ENCODE data around the gene GALNTL6. TPM values are rescaled to one million over a fixed set of nuclear protein-coding genes. Genes with fewer than 3 reads are reported as not detected.

Gene GALNTL6
- total RNA-seq, 3 donors from 2014 or later: not detected

- DNase-seq (no peak), ATAC-seq (no peak)
- H3K9me3 Mint-ChIP-seq: peaks cover 10% of the 10 kb centered on the region
- H3K4me1 Mint-ChIP-seq (ENCODE audit: low read depth): no peaks in the 10 kb centered on the region
- no peaks in the 10 kb centered on the region for H3K36me3 Mint-ChIP-seq (ENCODE audit: insufficient read depth)
- H3K4me3 Mint-ChIP-seq: no peak overlapping the region
- H3K27me3 Mint-ChIP-seq (ENCODE audit: low read depth): no peaks in the 10 kb centered on the region
These were observed 394.1 kb downstream of the GALNTL6 start for GRCh38 chr4:172207258-172207657.

DNA sequence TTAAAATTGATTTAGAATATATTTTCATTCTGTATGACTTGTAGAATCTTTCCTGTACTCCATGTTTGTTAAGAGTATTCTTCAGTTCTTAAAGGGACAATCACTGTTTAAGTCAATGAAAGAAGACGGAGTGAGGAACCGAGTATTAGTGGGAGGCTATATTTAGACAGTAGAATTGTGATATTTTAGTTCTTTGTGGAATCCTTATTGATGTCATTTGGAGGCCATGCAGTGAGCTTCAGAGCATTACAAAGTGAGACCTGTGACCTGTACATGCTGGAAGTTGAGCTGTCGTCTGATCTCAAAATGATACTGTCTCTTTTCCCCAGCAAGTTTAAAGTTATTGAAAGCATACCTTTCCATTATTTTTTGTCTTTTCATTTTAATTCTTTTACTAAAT, 394.7 kb downstream of the GALNTL6 start:
- Mint-ChIP-seq H3K27me3 (ENCODE audit: low read depth) (no peaks in the 10 kb centered on the region), H3K4me3 (no peak overlapping the region), H3K4me1 (ENCODE audit: low read depth) (no peaks in the 10 kb centered on the region), H3K36me3 (ENCODE audit: insufficient read depth) (no peaks in the 10 kb centered on the region), H3K9me3 (peaks cover 10% of the 10 kb centered on the region)
- ATAC-seq: no peak
- DNase-seq: no peak

DNA sequence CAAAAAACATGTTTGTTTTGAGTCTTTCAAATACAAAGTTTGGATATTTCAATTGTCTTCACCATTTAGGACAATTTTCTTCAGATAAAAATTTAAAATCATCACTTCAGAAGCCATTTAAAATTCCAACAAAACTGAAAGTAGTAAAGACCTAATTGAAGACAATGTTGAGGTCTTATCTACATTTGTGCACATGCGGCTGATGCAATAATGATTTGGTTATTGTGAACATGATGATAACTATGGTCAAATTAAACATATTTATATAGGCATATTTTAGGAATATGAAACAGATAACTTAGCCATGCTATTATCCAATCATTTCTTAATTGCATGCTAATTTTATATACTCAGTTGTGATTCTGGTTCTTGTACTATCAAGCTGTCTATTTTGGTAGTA, 407.5 kb downstream of the GALNTL6 start:
- DNase-seq (no peak), ATAC-seq (no peak)
- H3K4me1 Mint-ChIP-seq (ENCODE audit: low read depth): no peaks in the 10 kb centered on the region
- H3K9me3 Mint-ChIP-seq: no peaks in the 10 kb centered on the region
- no peak overlapping the region for H3K4me3 Mint-ChIP-seq
- no peaks in the 10 kb centered on the region for H3K27me3 Mint-ChIP-seq (ENCODE audit: low read depth)
- no peaks in the 10 kb centered on the region for H3K36me3 Mint-ChIP-seq (ENCODE audit: insufficient read depth)

- DNase-seq (no peak), ATAC-seq (no peak)
- H3K36me3 Mint-ChIP-seq (ENCODE audit: insufficient read depth): no peaks in the 10 kb centered on the region
- H3K27me3 Mint-ChIP-seq (ENCODE audit: low read depth): no peaks in the 10 kb centered on the region
- no peaks in the 10 kb centered on the region for H3K9me3 Mint-ChIP-seq
- no peak overlapping the region for H3K4me3 Mint-ChIP-seq
- no peaks in the 10 kb centered on the region for H3K4me1 Mint-ChIP-seq (ENCODE audit: low read depth)
These were observed 412.3 kb downstream of the GALNTL6 start for GRCh38 chr4:172225457-172225856.

- DNase-seq: no peak
- H3K36me3 Mint-ChIP-seq (ENCODE audit: insufficient read depth): no peaks in the 10 kb centered on the region
- no peaks in the 10 kb centered on the region for H3K27me3 Mint-ChIP-seq (ENCODE audit: low read depth)
- no peak for ATAC-seq
- H3K4me3 Mint-ChIP-seq: no peak overlapping the region
- no peaks in the 10 kb centered on the region for H3K4me1 Mint-ChIP-seq (ENCODE audit: low read depth)
- H3K9me3 Mint-ChIP-seq: peaks cover 8% of the 10 kb centered on the region
These were observed 419.8 kb downstream of the GALNTL6 start for GRCh38 chr4:172232966-172233365.

DNA sequence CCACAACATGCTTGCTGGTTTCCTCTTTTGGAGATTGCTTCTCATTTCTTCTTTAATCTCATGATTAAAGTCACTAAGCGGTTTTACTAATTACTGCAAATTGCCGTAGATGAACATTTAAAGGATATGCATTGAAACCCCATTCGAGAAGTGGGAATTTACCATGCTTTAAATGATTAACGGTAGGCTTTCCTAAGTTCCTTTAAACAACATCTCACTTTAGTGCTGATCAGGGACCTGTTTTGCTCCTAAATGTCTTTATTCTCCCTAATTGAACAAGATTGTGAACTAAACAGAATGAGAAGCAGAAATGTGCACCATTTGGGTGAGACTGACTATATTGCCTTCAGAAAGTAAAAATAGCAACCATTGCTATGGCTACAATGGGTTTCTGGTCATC, 430.3 kb downstream of the GALNTL6 start:
- no peak overlapping the region for H3K4me3 Mint-ChIP-seq
- H3K9me3 Mint-ChIP-seq: peaks cover 11% of the 10 kb centered on the region
- ATAC-seq (no peak), DNase-seq (no peak)
- no peaks in the 10 kb centered on the region for H3K4me1 Mint-ChIP-seq (ENCODE audit: low read depth)
- H3K27me3 Mint-ChIP-seq (ENCODE audit: low read depth): no peaks in the 10 kb centered on the region
- no peaks in the 10 kb centered on the region for H3K36me3 Mint-ChIP-seq (ENCODE audit: insufficient read depth)

DNA sequence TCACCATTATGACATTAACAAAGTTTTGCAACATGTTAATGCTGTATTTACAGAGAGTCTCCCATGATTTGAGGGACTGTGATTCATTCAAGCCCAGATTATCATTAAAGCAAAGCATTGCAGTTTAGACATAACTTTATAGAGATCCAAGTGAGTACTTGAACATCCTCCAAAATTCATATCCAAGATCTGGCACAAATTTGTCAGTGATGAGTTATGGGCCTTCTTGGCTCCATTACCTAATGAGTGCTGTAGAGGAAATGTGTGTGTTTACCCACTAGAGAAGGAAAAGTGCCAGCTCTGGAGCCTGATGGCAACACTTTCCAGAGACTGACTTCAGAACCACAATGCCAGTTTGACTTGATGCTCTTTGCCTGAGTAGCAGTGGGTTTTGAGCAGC, 432.3 kb downstream of the GALNTL6 start:
- H3K4me3 Mint-ChIP-seq: no peak overlapping the region
- DNase-seq (no peak), ATAC-seq (no peak)
- peaks cover 16% of the 10 kb centered on the region for H3K9me3 Mint-ChIP-seq
- no peaks in the 10 kb centered on the region for H3K27me3 Mint-ChIP-seq (ENCODE audit: low read depth)
- H3K4me1 Mint-ChIP-seq (ENCODE audit: low read depth): no peaks in the 10 kb centered on the region
- no peaks in the 10 kb centered on the region for H3K36me3 Mint-ChIP-seq (ENCODE audit: insufficient read depth)

- ATAC-seq: no peak
- no peaks in the 10 kb centered on the region for H3K4me1 Mint-ChIP-seq (ENCODE audit: low read depth)
- no peaks in the 10 kb centered on the region for H3K27me3 Mint-ChIP-seq (ENCODE audit: low read depth)
- no peak for DNase-seq
- H3K9me3 Mint-ChIP-seq: peaks cover 20% of the 10 kb centered on the region
- no peaks in the 10 kb centered on the region for H3K36me3 Mint-ChIP-seq (ENCODE audit: insufficient read depth)
- H3K4me3 Mint-ChIP-seq: no peak overlapping the region
These were observed 440.2 kb downstream of the GALNTL6 start for GRCh38 chr4:172253409-172253808.

DNA sequence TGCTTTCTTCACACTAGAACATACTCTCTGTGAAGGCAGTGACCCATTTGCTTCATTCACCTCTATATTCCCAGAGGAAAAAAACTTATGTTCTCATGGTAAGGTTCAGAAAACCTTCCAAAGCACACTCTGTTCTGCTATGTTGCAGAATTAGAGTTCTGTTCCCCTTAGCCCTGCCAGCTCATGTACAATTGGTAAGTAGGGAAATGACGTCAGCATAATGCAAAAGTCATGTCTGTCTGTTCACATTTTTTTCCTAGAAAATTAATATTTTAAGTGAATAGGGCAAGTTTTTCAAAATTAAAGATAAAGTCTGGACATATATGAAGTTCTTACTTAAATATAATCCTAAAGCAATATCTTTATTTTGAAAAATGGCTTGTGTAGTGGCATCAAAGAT, 443.6 kb downstream of the GALNTL6 start:
- peaks cover 16% of the 10 kb centered on the region for H3K9me3 Mint-ChIP-seq
- H3K4me1 Mint-ChIP-seq (ENCODE audit: low read depth): no peaks in the 10 kb centered on the region
- H3K36me3 Mint-ChIP-seq (ENCODE audit: insufficient read depth): no peaks in the 10 kb centered on the region
- ATAC-seq (no peak), DNase-seq (no peak)
- no peaks in the 10 kb centered on the region for H3K27me3 Mint-ChIP-seq (ENCODE audit: low read depth)
- no peak overlapping the region for H3K4me3 Mint-ChIP-seq

DNA sequence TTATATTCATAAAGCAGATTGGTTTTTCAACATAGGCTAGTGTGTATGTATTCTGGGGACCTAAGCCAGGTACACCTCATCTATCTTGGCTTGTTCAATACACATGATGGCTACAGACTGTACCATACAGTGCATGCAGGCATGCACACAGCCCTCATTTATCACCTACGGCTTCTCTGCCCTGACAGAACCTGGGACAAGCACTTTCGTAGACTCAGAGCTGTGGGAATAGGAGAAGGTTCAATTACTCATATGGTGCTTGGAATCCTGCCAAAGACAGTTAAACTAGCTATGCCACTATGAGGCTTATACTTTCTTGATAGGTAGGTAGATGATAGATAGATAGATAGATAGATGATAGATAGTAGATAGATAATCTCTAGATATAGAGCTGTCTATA, 457.2 kb downstream of the GALNTL6 start:
- H3K4me3 Mint-ChIP-seq: no peak overlapping the region
- no peak for DNase-seq
- H3K36me3 Mint-ChIP-seq (ENCODE audit: insufficient read depth): no peaks in the 10 kb centered on the region
- ATAC-seq: no peak
- no peaks in the 10 kb centered on the region for H3K4me1 Mint-ChIP-seq (ENCODE audit: low read depth)
- H3K27me3 Mint-ChIP-seq (ENCODE audit: low read depth): no peaks in the 10 kb centered on the region
- no peaks in the 10 kb centered on the region for H3K9me3 Mint-ChIP-seq

DNA sequence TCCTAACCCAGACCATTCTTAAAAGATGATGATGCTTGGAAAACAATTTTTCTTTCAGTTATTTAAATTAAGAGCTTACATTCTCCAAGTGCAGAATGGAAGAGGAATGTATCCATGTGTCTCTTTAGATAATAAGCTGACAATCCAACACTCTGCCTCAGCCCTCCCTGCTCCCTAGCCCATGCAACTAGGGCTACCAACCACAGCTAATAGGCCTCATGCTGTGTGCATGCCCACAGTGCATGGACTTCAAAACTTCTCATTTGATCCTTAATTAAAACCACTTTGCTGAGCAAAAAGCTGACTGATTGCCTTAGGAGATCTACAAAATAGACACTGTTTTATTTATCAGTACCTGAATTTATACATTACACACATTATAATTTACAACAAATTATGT, 473.9 kb downstream of the GALNTL6 start:
- no peak for ATAC-seq
- Mint-ChIP-seq H3K4me3 (no peak overlapping the region), H3K9me3 (peaks cover 4% of the 10 kb centered on the region), H3K4me1 (ENCODE audit: low read depth) (no peaks in the 10 kb centered on the region), H3K36me3 (ENCODE audit: insufficient read depth) (no peaks in the 10 kb centered on the region), H3K27me3 (ENCODE audit: low read depth) (no peaks in the 10 kb centered on the region)
- DNase-seq: no peak

GRCh38 chr4:172305698-172306097, 492.5 kb downstream of the GALNTL6 start:
- Mint-ChIP-seq H3K4me3 (no peak overlapping the region), H3K36me3 (ENCODE audit: insufficient read depth) (no peaks in the 10 kb centered on the region), H3K27me3 (ENCODE audit: low read depth) (no peaks in the 10 kb centered on the region), H3K4me1 (ENCODE audit: low read depth) (no peaks in the 10 kb centered on the region), H3K9me3 (peaks cover 13% of the 10 kb centered on the region)
- DNase-seq (no peak), ATAC-seq (no peak)

GRCh38 chr4:172308078-172308477, 494.9 kb downstream of the GALNTL6 start:
- no peaks in the 10 kb centered on the region for H3K36me3 Mint-ChIP-seq (ENCODE audit: insufficient read depth)
- ATAC-seq (no peak), DNase-seq (no peak)
- H3K4me1 Mint-ChIP-seq (ENCODE audit: low read depth): no peaks in the 10 kb centered on the region
- no peaks in the 10 kb centered on the region for H3K27me3 Mint-ChIP-seq (ENCODE audit: low read depth)
- peaks cover 10% of the 10 kb centered on the region for H3K9me3 Mint-ChIP-seq
- H3K4me3 Mint-ChIP-seq: no peak overlapping the region

- no peaks in the 10 kb centered on the region for H3K4me1 Mint-ChIP-seq (ENCODE audit: low read depth)
- no peaks in the 10 kb centered on the region for H3K36me3 Mint-ChIP-seq (ENCODE audit: insufficient read depth)
- no peak overlapping the region for H3K4me3 Mint-ChIP-seq
- H3K27me3 Mint-ChIP-seq (ENCODE audit: low read depth): no peaks in the 10 kb centered on the region
- peaks cover 8% of the 10 kb centered on the region for H3K9me3 Mint-ChIP-seq
- DNase-seq (no peak), ATAC-seq (no peak)
These were observed 498.5 kb downstream of the GALNTL6 start for GRCh38 chr4:172311682-172312081.

DNA sequence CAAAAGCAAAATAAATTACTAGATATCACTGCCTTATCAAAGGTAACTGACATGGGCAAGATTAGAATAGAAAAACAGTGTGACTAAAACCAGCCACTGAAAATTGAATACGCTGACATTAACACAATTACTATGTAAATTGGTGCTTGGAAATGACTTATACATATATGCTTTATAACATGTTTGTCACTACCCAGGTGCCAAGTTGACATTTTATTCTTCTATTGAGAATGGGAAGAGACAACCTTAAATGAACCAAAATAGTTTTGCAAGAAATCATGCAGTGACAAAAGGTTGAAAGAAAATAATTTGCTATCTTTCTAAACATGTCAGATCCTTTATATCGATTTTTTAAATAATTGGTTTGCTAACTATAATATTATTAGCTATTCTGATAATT, 510.1 kb downstream of the GALNTL6 start:
- ATAC-seq (no peak), DNase-seq (no peak)
- Mint-ChIP-seq H3K27me3 (ENCODE audit: low read depth) (no peaks in the 10 kb centered on the region), H3K9me3 (peaks cover 13% of the 10 kb centered on the region), H3K4me3 (no peak overlapping the region), H3K4me1 (ENCODE audit: low read depth) (no peaks in the 10 kb centered on the region), H3K36me3 (ENCODE audit: insufficient read depth) (no peaks in the 10 kb centered on the region)

DNA sequence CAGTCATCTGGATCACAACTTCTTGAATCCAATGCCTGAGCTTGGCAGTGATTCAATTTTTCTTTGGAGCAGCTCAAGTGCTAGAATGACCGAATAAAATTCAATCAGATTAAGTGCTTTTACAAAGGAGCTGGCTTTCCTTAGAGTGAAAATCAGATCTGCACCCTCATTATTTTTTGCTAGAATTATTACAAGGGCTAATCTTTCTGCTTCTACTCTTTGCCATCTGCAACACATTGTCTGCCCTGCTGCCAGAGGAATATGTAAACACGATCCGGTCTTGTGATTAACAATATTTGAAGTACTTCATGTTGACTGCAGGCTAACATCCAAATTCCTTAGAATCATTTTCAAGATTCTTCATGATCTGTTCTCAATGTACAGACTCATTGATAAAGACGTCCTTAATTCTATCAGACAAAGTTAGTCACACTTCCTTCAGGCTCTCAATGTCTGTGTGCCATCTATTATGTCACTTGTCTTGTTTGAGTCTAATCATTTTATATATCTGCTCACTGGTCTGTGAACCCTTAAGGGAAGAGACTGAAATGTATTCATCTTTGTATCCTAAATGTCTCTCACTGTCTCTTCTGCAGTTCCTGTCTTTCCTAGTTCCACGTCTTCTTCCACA, 531.2 kb downstream of the GALNTL6 start:
- ATAC-seq (no peak), DNase-seq (no peak)
- H3K4me3 Mint-ChIP-seq: no peak overlapping the region

More for the DNA sequence above, 531.2 kb downstream of the GALNTL6 start:
- H3K36me3 Mint-ChIP-seq (ENCODE audit: insufficient read depth): no peaks in the 10 kb centered on the region
- no peaks in the 10 kb centered on the region for H3K4me1 Mint-ChIP-seq (ENCODE audit: low read depth)
- peaks cover 4% of the 10 kb centered on the region for H3K9me3 Mint-ChIP-seq
- no peaks in the 10 kb centered on the region for H3K27me3 Mint-ChIP-seq (ENCODE audit: low read depth)

All from activated T-cell treated with anti-CD3 and anti-CD28 coated beads, Interleukin-2, amount 50 U/mL, for 4 hours (primary cell).